Measurements from ENCODE around the gene GM2A. TPM values are rescaled to one million over a fixed set of nuclear protein-coding genes. Genes with fewer than 3 reads are reported as not detected.

GM2A gene
- total RNA-seq, 1 donor from 2014 or later = 20.4 TPM

DNA sequence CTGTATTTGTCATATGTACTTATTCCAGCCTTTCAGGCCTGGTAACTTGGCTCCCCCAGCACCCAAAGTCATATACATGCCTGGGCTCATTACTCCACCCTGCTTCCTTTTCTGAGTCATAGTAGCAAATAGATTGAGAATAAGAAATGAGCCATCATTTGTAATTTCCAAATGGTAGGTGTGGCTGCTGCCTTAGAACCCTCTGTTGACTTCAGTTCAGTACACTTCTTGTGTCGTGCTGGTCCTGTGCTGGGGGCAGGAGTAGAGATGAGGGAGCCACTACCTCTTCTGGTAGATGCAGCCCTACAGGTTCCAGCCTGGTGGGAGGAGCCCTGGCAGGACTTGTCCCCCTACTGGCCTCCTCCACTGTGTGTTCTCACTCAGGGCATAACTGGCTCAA is 11.1 kb downstream of the GM2A start:
- Mint-ChIP-seq H3K4me3 (ENCODE audit: low read depth) (no peak overlapping the region), H3K27me3 (ENCODE audit: low read depth) (no peaks in the 10 kb centered on the region), H3K4me1 (ENCODE audit: low read depth) (peaks cover 12% of the 10 kb centered on the region), H3K27ac (peak overlapping the region; percentile 75), H3K9me3 (no peaks in the 10 kb centered on the region), H3K36me3 (ENCODE audit: low read depth) (peaks cover 43% of the 10 kb centered on the region)
- intact Hi-C loops (cut with micrococcal nuclease) = loop anchor here (1.0 kb wide), 1 partner anchor 11 kb away; the partner anchor contains the start of gene GM2A
- DNase-seq (ENCODE audit: low spot score) = no peak

DNA sequence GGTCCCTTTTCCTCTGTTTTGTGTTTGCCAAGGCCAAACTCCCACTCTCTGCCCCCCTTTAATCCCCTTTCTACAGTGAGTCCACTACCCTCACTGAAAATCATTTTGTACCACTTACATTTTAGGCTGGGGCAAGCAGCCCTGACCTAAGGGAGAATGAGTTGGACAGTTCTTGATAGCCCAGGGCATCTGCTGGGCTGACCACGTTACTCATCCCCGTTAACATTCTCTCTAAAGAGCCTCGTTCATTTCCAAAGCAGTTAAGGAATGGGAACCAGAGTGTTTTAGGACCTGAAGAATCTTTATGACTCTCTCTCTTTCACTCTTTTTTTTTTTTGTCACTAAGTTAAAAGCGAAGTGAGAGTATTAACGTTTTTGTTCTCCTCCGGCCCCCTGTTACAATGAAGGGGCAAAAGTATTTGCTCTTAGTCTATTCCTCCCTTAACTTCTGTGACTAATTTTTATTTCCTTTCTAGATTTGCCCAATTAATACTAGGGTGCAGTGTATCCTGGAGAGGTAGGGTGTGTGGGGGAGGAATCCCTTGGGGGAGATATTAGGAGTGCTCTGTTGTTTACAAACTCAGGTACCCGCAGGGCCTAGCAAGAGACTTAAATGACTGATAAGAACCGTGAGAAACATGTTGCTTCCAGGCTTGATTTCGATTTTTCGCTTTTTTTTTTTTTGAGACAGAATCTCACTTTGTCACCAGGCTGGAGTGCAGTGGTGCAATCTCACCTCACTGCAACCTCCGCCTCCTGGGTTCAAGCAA is 14.7 kb downstream of the GM2A start:
- no peak for DNase-seq (ENCODE audit: low spot score)
- no peaks in the 10 kb centered on the region for H3K27me3 Mint-ChIP-seq (ENCODE audit: low read depth)

DNA sequence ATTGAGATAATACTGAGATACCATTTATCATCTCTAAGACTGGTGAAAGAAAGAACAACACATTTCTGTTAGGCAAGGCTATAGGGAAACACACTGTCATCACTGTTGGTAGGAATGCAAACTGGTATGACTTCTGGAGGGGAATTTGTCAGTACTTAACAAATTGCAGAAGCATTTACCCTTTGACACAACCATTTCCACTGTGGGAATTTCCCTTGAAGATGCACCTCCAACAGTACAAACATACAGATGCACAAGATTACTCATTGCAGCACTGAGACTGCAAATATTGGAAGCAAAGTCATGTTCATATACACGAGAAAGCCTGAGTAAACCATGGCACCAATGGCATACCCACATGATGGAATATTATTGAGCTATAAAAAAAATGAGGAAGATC is 17.6 kb downstream of the GM2A start:
- intact Hi-C loops (cut with micrococcal nuclease) = loop anchor here (2.0 kb wide), 1 partner anchor 18 kb away; the partner anchor contains the start of gene GM2A
- no peak for DNase-seq (ENCODE audit: low spot score)
- Mint-ChIP-seq H3K27me3 (ENCODE audit: low read depth) (no peaks in the 10 kb centered on the region), H3K36me3 (ENCODE audit: low read depth) (peaks cover 18% of the 10 kb centered on the region), H3K9me3 (no peaks in the 10 kb centered on the region), H3K4me1 (ENCODE audit: low read depth) (no peaks in the 10 kb centered on the region), H3K4me3 (ENCODE audit: low read depth) (no peak overlapping the region), H3K27ac (no peak overlapping the region)

More for the DNA sequence above, 14.7 kb downstream of the GM2A start:
- Mint-ChIP-seq H3K9me3 (no peaks in the 10 kb centered on the region), H3K27ac (no peak overlapping the region), H3K4me3 (ENCODE audit: low read depth) (no peak overlapping the region), H3K4me1 (ENCODE audit: low read depth) (peaks cover 12% of the 10 kb centered on the region), H3K36me3 (ENCODE audit: low read depth) (peaks cover 32% of the 10 kb centered on the region)
- intact Hi-C loops (cut with micrococcal nuclease) = no loop called here

DNA sequence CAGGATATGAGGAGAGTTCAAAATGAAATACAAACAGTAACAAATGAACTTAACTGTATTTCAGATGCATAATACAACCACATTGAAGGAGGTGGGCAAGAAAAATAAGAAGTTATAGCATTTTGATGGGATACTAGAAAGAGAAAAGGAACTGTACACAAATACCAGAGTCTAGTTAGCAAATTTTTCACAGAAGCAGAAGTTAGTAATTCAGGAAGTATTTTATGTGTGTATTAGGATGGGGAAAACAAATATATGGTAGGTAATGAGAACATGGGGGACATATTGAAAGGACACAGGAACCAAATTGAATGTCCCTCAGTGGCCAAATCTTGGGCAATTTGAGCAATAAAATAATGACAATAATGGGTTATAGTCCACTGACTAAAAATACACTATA is 18.4 kb downstream of the GM2A start:
- Mint-ChIP-seq H3K27me3 (ENCODE audit: low read depth) (no peaks in the 10 kb centered on the region), H3K4me1 (ENCODE audit: low read depth) (peaks cover under 1% of the 10 kb centered on the region), H3K36me3 (ENCODE audit: low read depth) (peaks cover 15% of the 10 kb centered on the region), H3K9me3 (no peaks in the 10 kb centered on the region), H3K4me3 (ENCODE audit: low read depth) (no peak overlapping the region), H3K27ac (no peak overlapping the region)
- no peak for DNase-seq (ENCODE audit: low spot score)
- intact Hi-C loops (cut with micrococcal nuclease) = loop anchor here (2.0 kb wide), 1 partner anchor 19 kb away; the partner anchor contains the start of gene GM2A

DNA sequence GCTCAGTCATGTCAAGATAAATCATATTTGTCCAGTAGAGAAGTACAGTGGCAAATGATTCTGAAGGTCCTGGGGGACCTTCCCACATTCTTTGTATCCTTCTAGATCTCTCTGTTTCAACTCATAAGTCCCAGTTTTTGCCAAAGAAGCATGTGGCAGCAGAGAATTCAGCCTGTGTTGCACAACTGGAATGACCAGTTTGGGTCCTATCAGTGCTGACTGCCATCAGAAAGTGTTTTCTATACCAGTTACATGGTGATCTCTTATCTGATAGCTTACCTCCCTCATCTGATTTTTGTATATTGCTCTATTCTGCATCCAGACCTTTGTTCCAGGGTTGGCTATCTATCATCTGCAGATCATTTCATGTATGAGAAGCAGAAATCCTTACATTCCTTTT is 21.7 kb downstream of the GM2A start:
- Mint-ChIP-seq H3K27me3 (ENCODE audit: low read depth) (peaks cover 1% of the 10 kb centered on the region), H3K9me3 (no peaks in the 10 kb centered on the region), H3K4me3 (ENCODE audit: low read depth) (no peak overlapping the region), H3K4me1 (ENCODE audit: low read depth) (peaks cover 4% of the 10 kb centered on the region), H3K36me3 (ENCODE audit: low read depth) (no peaks in the 10 kb centered on the region), H3K27ac (no peak overlapping the region)
- DNase-seq (ENCODE audit: low spot score) = no peak
- intact Hi-C loops (cut with micrococcal nuclease) = no loop called here

DNA sequence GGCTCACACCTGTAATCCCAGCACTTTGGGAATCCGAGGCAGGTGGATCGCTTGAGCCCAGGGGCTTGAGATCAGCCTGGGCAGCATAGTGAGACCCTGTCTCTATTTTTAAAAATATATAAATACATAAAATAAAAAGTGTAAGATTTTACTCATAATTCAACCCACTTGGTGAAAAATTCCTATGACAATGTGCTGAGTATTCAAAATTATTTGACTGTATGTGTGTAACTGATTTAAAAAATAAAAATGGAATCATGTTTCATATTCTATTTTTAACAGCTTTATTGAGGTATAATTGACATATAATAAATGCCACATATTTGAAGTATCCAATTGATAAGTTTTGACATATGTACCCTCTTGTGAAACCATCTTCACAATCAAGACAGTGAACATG is 22.8 kb downstream of the GM2A start:
- peaks cover 1% of the 10 kb centered on the region for H3K27me3 Mint-ChIP-seq (ENCODE audit: low read depth)
- no peak for DNase-seq (ENCODE audit: low spot score)
- intact Hi-C loops (cut with micrococcal nuclease) = no loop called here
- no peaks in the 10 kb centered on the region for H3K36me3 Mint-ChIP-seq (ENCODE audit: low read depth)
- H3K4me3 Mint-ChIP-seq (ENCODE audit: low read depth) = no peak overlapping the region
- no peaks in the 10 kb centered on the region for H3K9me3 Mint-ChIP-seq
- no peak overlapping the region for H3K27ac Mint-ChIP-seq
- peaks cover 4% of the 10 kb centered on the region for H3K4me1 Mint-ChIP-seq (ENCODE audit: low read depth)

DNA sequence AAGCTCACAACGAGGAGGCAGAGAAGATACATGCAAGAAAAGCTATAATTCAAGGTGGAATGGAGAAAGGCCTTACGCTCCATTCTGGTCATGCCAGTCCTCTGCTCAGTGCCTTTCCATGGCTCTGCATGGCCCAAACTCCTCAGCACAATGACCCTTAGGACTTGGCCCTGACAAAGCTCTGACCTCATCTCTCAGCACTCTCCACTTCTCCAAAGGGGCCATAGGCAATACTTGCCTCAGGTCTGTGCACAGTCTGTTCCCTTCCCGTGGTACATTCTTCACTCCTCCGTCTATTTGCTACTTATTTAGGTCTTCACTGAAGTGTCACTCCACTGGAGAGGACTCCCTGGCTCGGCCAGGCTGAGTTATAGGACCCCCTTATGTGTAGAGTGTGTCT is 25.9 kb downstream of the GM2A start:
- intact Hi-C loops (cut with micrococcal nuclease) = no loop called here
- Mint-ChIP-seq H3K4me1 (ENCODE audit: low read depth) (peaks cover 4% of the 10 kb centered on the region), H3K4me3 (ENCODE audit: low read depth) (no peak overlapping the region), H3K27ac (no peak overlapping the region), H3K27me3 (ENCODE audit: low read depth) (peaks cover 1% of the 10 kb centered on the region), H3K36me3 (ENCODE audit: low read depth) (no peaks in the 10 kb centered on the region), H3K9me3 (no peaks in the 10 kb centered on the region)
- no peak for DNase-seq (ENCODE audit: low spot score)

DNA sequence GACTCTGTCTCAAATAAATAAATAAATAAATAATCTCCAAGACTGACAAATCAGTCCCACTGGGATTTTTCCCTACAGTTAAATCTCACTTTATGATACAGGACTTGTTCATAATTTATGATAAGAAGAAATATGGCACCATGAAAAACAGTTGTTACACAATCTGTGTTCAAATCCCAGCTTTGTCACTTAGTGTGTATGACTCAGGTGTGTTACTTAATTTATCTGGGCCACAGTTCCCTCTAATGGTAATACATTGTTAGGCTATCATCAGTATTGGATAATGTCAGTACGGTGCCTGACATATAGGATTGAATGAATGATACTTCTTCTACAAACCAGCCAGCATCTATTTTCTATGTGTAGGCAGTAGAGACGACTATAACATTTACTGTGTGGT is 27.5 kb downstream of the GM2A start:
- no peak overlapping the region for H3K27ac Mint-ChIP-seq
- H3K27me3 Mint-ChIP-seq (ENCODE audit: low read depth) = peaks cover 3% of the 10 kb centered on the region
- H3K36me3 Mint-ChIP-seq (ENCODE audit: low read depth) = no peaks in the 10 kb centered on the region
- no peaks in the 10 kb centered on the region for H3K9me3 Mint-ChIP-seq
- H3K4me3 Mint-ChIP-seq (ENCODE audit: low read depth) = no peak overlapping the region
- DNase-seq (ENCODE audit: low spot score) = no peak
- H3K4me1 Mint-ChIP-seq (ENCODE audit: low read depth) = peaks cover 5% of the 10 kb centered on the region
- intact Hi-C loops (cut with micrococcal nuclease) = loop anchor here (5.0 kb wide), 1 partner anchor 37 kb away; no protein-coding TSS in a partner anchor

DNA sequence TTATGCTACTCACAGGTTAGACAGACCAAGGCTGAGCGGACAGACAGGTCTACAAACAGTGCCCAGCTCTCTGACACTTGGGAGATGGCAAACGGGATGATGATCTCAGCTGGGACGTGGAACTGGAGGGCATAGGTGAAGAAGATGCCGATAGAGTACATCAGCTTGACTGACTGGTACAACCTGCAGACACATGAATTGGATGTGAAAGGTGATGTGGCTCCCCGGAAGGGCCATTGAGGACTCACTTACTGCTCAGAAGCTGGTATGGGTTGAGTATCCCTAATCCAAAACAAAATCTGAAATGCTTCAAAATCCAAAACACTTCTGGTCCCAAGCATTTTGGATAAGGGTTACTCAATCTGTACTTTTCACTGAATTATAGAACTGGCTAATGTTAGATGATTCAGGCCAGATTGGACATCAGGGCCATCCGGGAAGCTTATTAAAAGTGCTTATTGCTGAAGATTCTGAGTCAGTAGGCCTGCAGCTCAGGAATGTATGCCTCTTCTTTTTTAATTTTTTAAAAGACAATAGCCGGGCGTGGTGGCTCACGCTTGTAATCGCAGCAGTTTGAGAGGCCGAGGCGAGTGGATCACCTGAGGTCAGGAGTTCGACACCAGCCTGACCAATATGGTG is 28.1 kb downstream of the GM2A start:
- intact Hi-C loops (cut with micrococcal nuclease) = loop anchor here (5.0 kb wide), 1 partner anchor 36 kb away; no protein-coding TSS in a partner anchor
- H3K4me1 Mint-ChIP-seq (ENCODE audit: low read depth) = peaks cover 8% of the 10 kb centered on the region
- peaks cover 5% of the 10 kb centered on the region for H3K27me3 Mint-ChIP-seq (ENCODE audit: low read depth)
- no peak for DNase-seq (ENCODE audit: low spot score)
- no peak overlapping the region for H3K27ac Mint-ChIP-seq
- H3K36me3 Mint-ChIP-seq (ENCODE audit: low read depth) = no peaks in the 10 kb centered on the region
- no peaks in the 10 kb centered on the region for H3K9me3 Mint-ChIP-seq
- no peak overlapping the region for H3K4me3 Mint-ChIP-seq (ENCODE audit: low read depth)

DNA sequence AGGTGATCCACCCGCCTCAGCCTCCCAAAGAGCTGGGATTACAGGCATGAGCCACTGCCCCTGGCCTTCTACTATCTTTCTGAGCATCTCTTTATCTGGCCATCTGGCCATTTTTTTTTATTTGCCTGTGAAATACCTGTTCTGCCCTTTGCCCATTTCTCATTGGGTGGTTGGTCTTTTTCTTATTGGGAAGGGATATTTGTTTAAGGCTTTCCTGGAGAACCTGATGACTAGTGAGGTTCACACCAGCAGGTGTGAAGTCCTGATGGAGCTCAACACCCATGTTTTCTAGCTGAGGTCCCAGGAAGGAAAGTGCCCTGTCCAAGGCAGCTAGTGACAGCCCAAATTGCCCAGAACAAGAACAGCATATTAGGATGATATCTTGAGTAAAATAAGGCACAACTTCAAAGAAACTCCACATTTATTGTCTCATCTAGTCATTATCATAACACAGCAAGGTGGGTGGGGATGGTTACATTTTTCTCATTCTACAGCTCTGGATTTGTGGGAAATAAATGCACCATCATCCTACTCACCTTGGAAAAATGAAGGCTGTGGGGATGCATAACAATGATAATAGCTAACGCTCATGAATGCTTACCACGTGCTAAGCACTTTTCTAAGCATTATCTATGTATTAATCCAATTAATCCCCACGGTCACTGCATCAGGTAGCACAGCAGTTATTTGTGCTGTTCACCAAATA is 30.3 kb downstream of the GM2A start:
- no peak overlapping the region for H3K27ac Mint-ChIP-seq
- intact Hi-C loops (cut with micrococcal nuclease) = loop anchor here (5.0 kb wide), 1 partner anchor 34 kb away; no protein-coding TSS in a partner anchor
- peaks cover 3% of the 10 kb centered on the region for H3K27me3 Mint-ChIP-seq (ENCODE audit: low read depth)
- DNase-seq (ENCODE audit: low spot score) = no peak
- H3K9me3 Mint-ChIP-seq = no peaks in the 10 kb centered on the region
- no peaks in the 10 kb centered on the region for H3K36me3 Mint-ChIP-seq (ENCODE audit: low read depth)
- no peak overlapping the region for H3K4me3 Mint-ChIP-seq (ENCODE audit: low read depth)
- H3K4me1 Mint-ChIP-seq (ENCODE audit: low read depth) = peaks cover 5% of the 10 kb centered on the region

DNA sequence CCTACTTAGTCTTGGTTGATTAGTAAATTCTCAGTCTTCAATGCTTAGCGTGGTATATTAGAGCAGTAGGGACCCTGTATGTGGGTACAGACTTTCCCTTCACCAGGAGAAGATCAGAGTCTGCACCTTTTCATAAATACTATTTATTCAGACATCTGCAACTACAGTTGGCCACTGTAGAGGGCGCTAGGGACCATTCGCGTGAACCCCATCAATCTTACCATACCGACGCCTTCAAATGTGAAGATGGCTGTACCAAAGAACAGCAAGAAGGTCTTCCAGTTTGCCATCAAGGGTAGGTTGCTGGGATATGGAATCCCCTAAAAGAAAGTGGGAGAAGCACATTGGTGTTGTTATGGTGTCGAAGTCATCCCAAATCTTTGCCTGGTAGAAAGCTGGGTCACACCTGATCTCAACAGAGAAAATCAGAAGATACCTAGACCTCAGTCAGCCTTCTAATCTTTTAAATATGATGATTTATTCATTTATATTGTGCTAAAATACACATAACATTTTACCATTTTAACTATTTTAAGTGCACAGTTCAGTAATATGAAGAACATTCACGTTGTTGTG is 31.5 kb downstream of the GM2A start:
- peaks cover 3% of the 10 kb centered on the region for H3K27me3 Mint-ChIP-seq (ENCODE audit: low read depth)
- H3K27ac Mint-ChIP-seq = no peak overlapping the region
- H3K4me1 Mint-ChIP-seq (ENCODE audit: low read depth) = peaks cover 6% of the 10 kb centered on the region
- no peak overlapping the region for H3K4me3 Mint-ChIP-seq (ENCODE audit: low read depth)
- no peaks in the 10 kb centered on the region for H3K36me3 Mint-ChIP-seq (ENCODE audit: low read depth)
- DNase-seq (ENCODE audit: low spot score) = no peak
- H3K9me3 Mint-ChIP-seq = no peaks in the 10 kb centered on the region
- intact Hi-C loops (cut with micrococcal nuclease) = loop anchor here (5.0 kb wide), 1 partner anchor 33 kb away; no protein-coding TSS in a partner anchor

DNA sequence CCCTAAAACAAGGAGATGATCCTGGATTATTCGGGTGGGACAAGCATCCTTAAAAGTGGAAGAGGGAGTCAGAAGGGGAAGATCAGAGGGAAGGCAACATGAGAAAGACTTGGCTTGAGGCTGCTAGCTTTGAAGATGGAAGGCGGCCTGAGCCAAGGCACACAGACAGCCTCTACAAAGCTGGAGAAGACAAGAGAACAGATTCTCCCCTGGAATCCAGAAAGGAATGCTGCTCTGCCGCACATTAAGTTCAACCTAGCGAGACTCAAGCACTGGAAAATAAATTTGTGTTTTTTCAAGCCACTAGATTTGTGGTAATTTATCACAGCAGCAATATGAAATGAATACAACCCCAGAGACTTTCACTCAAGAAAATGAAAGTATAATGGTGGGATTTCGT is 32.7 kb downstream of the GM2A start:
- DNase-seq (ENCODE audit: low spot score) = no peak
- Mint-ChIP-seq H3K9me3 (no peaks in the 10 kb centered on the region), H3K4me1 (ENCODE audit: low read depth) (peaks cover 6% of the 10 kb centered on the region), H3K27me3 (ENCODE audit: low read depth) (peaks cover 3% of the 10 kb centered on the region), H3K27ac (no peak overlapping the region), H3K4me3 (ENCODE audit: low read depth) (no peak overlapping the region), H3K36me3 (ENCODE audit: low read depth) (no peaks in the 10 kb centered on the region)
- intact Hi-C loops (cut with micrococcal nuclease) = no loop called here

Data from activated T-helper 2 cell treated with anti-CD3 and anti-CD28 coated beads, Interferon-gamma antibody, Interleukin-2, Interleukin-4, amounts not matched to agents 10 μg/mL and 5 μg/mL and 100 μg/mL, durations not matched to agents 14 hours and 24 hours and 36 hours (primary cell).